ENCODE data around the gene AGXT. TPM values are rescaled to one million over a fixed set of nuclear protein-coding genes. Genes with fewer than 3 reads are reported as not detected.

Gene AGXT
- total RNA-seq, 3 donors from 2014 or later, result under 0.01 TPM; not detected in 2

- intact Hi-C loops (cut with DNase I; ENCODE audit: low total_unique reads), result no loop called here
- H3K4me1 ChIP-seq, result no peaks in the 10 kb centered on the region
These were observed 34.8 kb downstream of the AGXT start for GRCh38 chr2:240903191-240904060.

GRCh38 chr2:240904216-240905175, 35.9 kb downstream of the AGXT start:
- H3K27me3 ChIP-seq, result peaks cover 0 to 10% of the 10 kb centered on the region in 2 donors
- no peak for TF ChIP-seq CTCF (IDR thresholded peaks at IDR 0.05)
- no peak for DNase-seq (ENCODE audit: low spot score in 2 of 2)
- no peaks in the 10 kb centered on the region for H3K36me3 ChIP-seq
- no peak overlapping the region for H3K4me3 ChIP-seq
- H3K9me3 ChIP-seq, result no peaks in the 10 kb centered on the region
- intact Hi-C loops (cut with DNase I; ENCODE audit: low total_unique reads), result no loop called here
- no peak overlapping the region for H3K27ac ChIP-seq
- H3K4me1 ChIP-seq, result no peaks in the 10 kb centered on the region

More at GRCh38 chr2:240903191-240904060, 34.8 kb downstream of the AGXT start:
- no peak for DNase-seq (ENCODE audit: low spot score in 2 of 2)
- no peak for TF ChIP-seq POLR2A (IDR thresholded peaks at IDR 0.05)
- no peak for TF ChIP-seq POLR2AphosphoS5 (IDR thresholded peaks at IDR 0.05)
- no peak for TF ChIP-seq CTCF (IDR thresholded peaks at IDR 0.05)
- H3K9me3 ChIP-seq, result no peaks in the 10 kb centered on the region
- no peak overlapping the region for H3K27ac ChIP-seq
- H3K36me3 ChIP-seq, result no peaks in the 10 kb centered on the region
- H3K4me3 ChIP-seq, result no peak overlapping the region
- peaks cover 0 to 10% of the 10 kb centered on the region in 2 donors for H3K27me3 ChIP-seq

GRCh38 chr2:240905176-240905781, 36.7 kb downstream of the AGXT start:
- TF ChIP-seq POLR2A (IDR thresholded peaks at IDR 0.05), result no peak
- no peak for TF ChIP-seq CTCF (IDR thresholded peaks at IDR 0.05)
- no peak for TF ChIP-seq POLR2AphosphoS5 (IDR thresholded peaks at IDR 0.05)
- DNase-seq (ENCODE audit: low spot score in 2 of 2), result no peak
- intact Hi-C loops (cut with DNase I; ENCODE audit: low total_unique reads), result no loop called here
- no peak overlapping the region for H3K4me3 ChIP-seq
- no peak overlapping the region for H3K27ac ChIP-seq
- peaks cover 0 to 10% of the 10 kb centered on the region in 2 donors for H3K27me3 ChIP-seq
- H3K9me3 ChIP-seq, result no peaks in the 10 kb centered on the region
- no peaks in the 10 kb centered on the region for H3K4me1 ChIP-seq
- no peaks in the 10 kb centered on the region for H3K36me3 ChIP-seq

- TF ChIP-seq CTCF (IDR thresholded peaks at IDR 0.05), result no peak
- no peak for TF ChIP-seq POLR2AphosphoS5 (IDR thresholded peaks at IDR 0.05)
- TF ChIP-seq POLR2A (IDR thresholded peaks at IDR 0.05), result no peak
- Histone ChIP-seq H3K9me3 (no peaks in the 10 kb centered on the region), H3K4me1 (no peaks in the 10 kb centered on the region), H3K27me3 (peaks cover 0 to 10% of the 10 kb centered on the region in 2 donors), H3K27ac (no peak within 1 kb of the TSS), H3K36me3 (no peaks in the 10 kb centered on the region), H3K4me3 (no peak within 1 kb of the TSS)
- intact Hi-C loops (cut with DNase I; ENCODE audit: low total_unique reads), result no loop called here
- no peak for DNase-seq (ENCODE audit: low spot score in 2 of 2)
These were observed 37.7 kb downstream of the AGXT start, which contains the start of gene CROCC2 for GRCh38 chr2:240906141-240906910. TSS of gene CROCC2 (plus strand) at chr2:240906336. CDS start at chr2:240906514, 178 bp downstream.
